Keratinocyte (primary cell): Measurements from ENCODE around the gene MLLT6. TPM values are rescaled to one million over a fixed set of nuclear protein-coding genes. Genes with fewer than 3 reads are reported as not detected.
A peak's percentile ranks its signal among the peaks of the same experiment; 100 is the strongest.

Experiments
- DNase-seq: peaks from one replicate; pipeline ENCODE4 v3.0.0-alpha.2; 2011; ENCODE audit warnings: low read depth, missing footprints, low spot score
- FAIRE-seq: peaks from 2 replicates; lab custom pipeline; 2011; peaks lifted over from hg19 to GRCh38; lab: Jason Lieb, UNC
- H2AFZ ChIP-seq: 2 replicates; pipeline ENCODE4 v1.6.0; 2012; ENCODE audit warnings: low read length, control low read depth, inconsistent platforms; ENCODE audit not compliant: control insufficient read depth
- H3K27ac ChIP-seq: 2 replicates; pipeline ENCODE4 v1.5.1; 2011; ENCODE audit warnings: low read length; ENCODE audit not compliant: control insufficient read depth, insufficient read depth
- H3K27me3 ChIP-seq: 3 replicates; pipeline ENCODE4 v1.6.0; 2011; ENCODE audit warnings: low read length; ENCODE audit not compliant: control insufficient read depth, insufficient read depth; ENCODE audit errors: extremely low read depth
- H3K36me3 ChIP-seq, 2 experiments: 2 replicates in 1 of 2; 3 replicates in 1 of 2; pipeline ENCODE4 v1.5.1; 2011; ENCODE audit warnings: low read length in 2 of 2, mild to moderate bottlenecking in 1 of 2; ENCODE audit not compliant: control insufficient read depth in 2 of 2, insufficient read depth in 2 of 2; ENCODE audit errors: extremely low read depth in 1 of 2
- H3K4me1 ChIP-seq: 3 replicates; pipeline ENCODE4 v1.5.1; 2011; ENCODE audit warnings: low read length; ENCODE audit not compliant: control insufficient read depth, insufficient read depth; ENCODE audit errors: extremely low read depth
- H3K4me2 ChIP-seq: 3 replicates; pipeline ENCODE4 v1.6.0; 2011; ENCODE audit warnings: low read depth, low read length; ENCODE audit not compliant: control insufficient read depth, insufficient read depth; ENCODE audit errors: extremely low read depth
- H3K4me3 ChIP-seq, 3 experiments: fragments of 200-600 bp in 1 of 3; sonication (generic) in 1 of 3; 2 replicates in 2 of 3; 3 replicates in 1 of 3; pipeline ENCODE4 v1.5.1; 2011 to 2016; ENCODE audit warnings: low read length in 3 of 3, mild to moderate bottlenecking in 3 of 3, control low read depth in 2 of 3, inconsistent platforms in 1 of 3, low read depth in 1 of 3, mixed read lengths in 1 of 3, mixed run types in 1 of 3, moderate library complexity in 1 of 3; ENCODE audit not compliant: control insufficient read depth in 2 of 3, insufficient read depth in 2 of 3; ENCODE audit errors: extremely low read depth in 1 of 3
- H3K79me2 ChIP-seq: 2 replicates; pipeline ENCODE4 v1.6.0; 2012; ENCODE audit warnings: low read length; ENCODE audit not compliant: control insufficient read depth, insufficient read depth
- H3K9ac ChIP-seq: 3 replicates; pipeline ENCODE4 v1.6.0; 2011; ENCODE audit warnings: low read length; ENCODE audit not compliant: control insufficient read depth, insufficient read depth; ENCODE audit errors: extremely low read depth
- H3K9me1 ChIP-seq: 3 replicates; pipeline ENCODE4 v1.6.0; 2011; ENCODE audit warnings: low read length; ENCODE audit not compliant: control insufficient read depth, insufficient read depth; ENCODE audit errors: extremely low read depth
- H3K9me3 ChIP-seq: 2 replicates; pipeline ENCODE4 v1.5.1; 2012; ENCODE audit warnings: low read depth, low read length; ENCODE audit not compliant: control insufficient read depth
- H4K20me1 ChIP-seq: 3 replicates; pipeline ENCODE4 v1.6.0; 2011; ENCODE audit warnings: low read length; ENCODE audit not compliant: control insufficient read depth, insufficient read depth; ENCODE audit errors: extremely low read depth
- EZH2 ChIP-seq: IDR thresholded peaks from one replicate; pipeline ENCODE4 v1.6.1; 2012; ENCODE audit warnings: inconsistent platforms, mild to moderate bottlenecking, low read length, moderate library complexity
- dilution Hi-C: fragments of 300-500 bp; cut with MboI; formaldehyde crosslinking; loops from one replicate; pipeline ENCODE4 v1.7.0; 2020; ENCODE audit warnings: low sequenced_read_pairs; ENCODE audit not compliant: extremely low pct_ligation_motif_present
- polyA plus RNA-seq, 5 experiments: library from polyadenylated mRNA; depleted of rRNA in 3 of 5; stranded (reverse) in 3 of 5; stranded (forward) in 1 of 5; unstranded in 1 of 5; fragments of >200 nt; gene quantifications; 1 replicate in 1 of 5; 2 replicates in 3 of 5; 3 replicates in 1 of 5; pipeline versions ENCODE4 v1.2.1 to v1.2.3, GENCODE V29; 2011 to 2012; ENCODE audit warnings: missing spikeins in 2 of 5, low read depth in 1 of 5, low replicate concordance in 1 of 5
- TF ChIP-seq, protein P1 (sequence below), 3 experiments: IDR thresholded peaks in 1 of 3; conservative IDR thresholded peaks in 1 of 3; optimal IDR thresholded peaks in 1 of 3; 2 replicates in 2 of 3; 3 replicates in 1 of 3; pipeline versions ENCODE3 to v1.5.1; 2011; ENCODE audit warnings: low read length in 3 of 3, mild to moderate bottlenecking in 3 of 3, moderate library complexity in 2 of 3, control low read depth in 1 of 3, inconsistent platforms in 1 of 3; ENCODE audit not compliant: insufficient read depth in 2 of 3; ENCODE audit errors: extremely low read depth in 1 of 3

MLLT6 gene
- polyA plus RNA-seq, 1 donor (not counting 4 experiments of a cell fraction or from before 2014, with no cell fraction given), result 17.4 TPM

DNA sequence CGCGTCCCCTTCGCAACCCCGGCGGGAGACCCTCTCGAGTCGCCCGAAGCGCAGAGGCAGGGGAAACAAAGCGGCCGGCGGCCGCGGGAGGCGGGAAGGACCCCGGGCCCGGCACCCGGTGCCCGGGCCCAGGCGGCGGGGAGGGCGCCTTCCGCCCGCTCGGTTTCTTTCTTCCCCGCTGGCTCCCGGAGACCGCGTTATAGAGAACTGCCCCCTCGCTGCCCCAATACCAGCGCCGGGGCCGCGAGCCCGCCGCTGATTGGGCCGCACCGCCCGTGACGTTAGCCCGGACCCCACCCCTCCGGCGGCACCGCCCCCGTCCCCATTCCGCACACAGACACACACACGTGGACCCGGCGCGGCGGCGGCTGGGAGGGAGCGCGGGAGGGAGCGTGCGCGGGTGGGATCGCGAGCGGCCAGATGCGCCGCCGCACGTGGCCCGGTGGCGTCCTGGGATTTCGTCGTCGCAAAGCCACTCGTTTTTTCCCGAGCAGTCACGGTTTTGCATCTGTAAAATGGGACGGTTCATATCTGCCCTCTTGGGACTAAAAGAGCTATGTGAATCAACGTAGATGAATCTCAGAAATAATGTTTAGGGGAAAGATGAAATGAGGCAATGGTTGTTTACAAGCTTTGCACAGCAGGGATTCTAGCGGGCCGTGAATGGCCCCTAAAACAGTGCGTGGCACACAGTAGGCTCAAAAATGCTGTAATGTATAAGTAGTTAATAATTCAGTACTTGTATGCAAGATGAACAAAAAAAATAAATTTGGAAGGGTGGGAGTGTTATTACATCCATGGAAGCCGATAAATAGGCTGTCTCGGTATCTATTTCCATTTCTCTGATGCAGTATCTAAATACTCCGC lies 30.1 kb upstream of the MLLT6 start, which contains the start of gene EPOP:
EPOP (minus strand) TSS at position 209 of the 867 bp plus-strand sequence. CDS start 462 bp downstream, outside the sequence.
- Histone ChIP-seq H3K9me3 (no peaks in the 10 kb centered on the region), H3K4me2 (peak within 1 kb of the TSS; percentile 88), H4K20me1 (no peaks in the 10 kb centered on the region), H3K9me1 (no peaks in the 10 kb centered on the region), H3K36me3 (no peaks in the 10 kb centered on the region), H2AFZ (peak within 1 kb of the TSS; percentile 67), H3K79me2 (no peaks in the 10 kb centered on the region), H3K4me3 (peak within 1 kb of the TSS; percentile 64 to 72 (median 69)), H3K4me1 (peaks cover 15% of the 10 kb centered on the region), H3K27me3 (peaks cover 5% of the 10 kb centered on the region), H3K9ac (peak within 1 kb of the TSS; percentile 65), H3K27ac (no peak within 1 kb of the TSS)
- dilution Hi-C loops, result no loop called here
- DNase-seq, result peak; percentile 35
- no peak for TF ChIP-seq EZH2
- TF ChIP-seq, protein P1, sequence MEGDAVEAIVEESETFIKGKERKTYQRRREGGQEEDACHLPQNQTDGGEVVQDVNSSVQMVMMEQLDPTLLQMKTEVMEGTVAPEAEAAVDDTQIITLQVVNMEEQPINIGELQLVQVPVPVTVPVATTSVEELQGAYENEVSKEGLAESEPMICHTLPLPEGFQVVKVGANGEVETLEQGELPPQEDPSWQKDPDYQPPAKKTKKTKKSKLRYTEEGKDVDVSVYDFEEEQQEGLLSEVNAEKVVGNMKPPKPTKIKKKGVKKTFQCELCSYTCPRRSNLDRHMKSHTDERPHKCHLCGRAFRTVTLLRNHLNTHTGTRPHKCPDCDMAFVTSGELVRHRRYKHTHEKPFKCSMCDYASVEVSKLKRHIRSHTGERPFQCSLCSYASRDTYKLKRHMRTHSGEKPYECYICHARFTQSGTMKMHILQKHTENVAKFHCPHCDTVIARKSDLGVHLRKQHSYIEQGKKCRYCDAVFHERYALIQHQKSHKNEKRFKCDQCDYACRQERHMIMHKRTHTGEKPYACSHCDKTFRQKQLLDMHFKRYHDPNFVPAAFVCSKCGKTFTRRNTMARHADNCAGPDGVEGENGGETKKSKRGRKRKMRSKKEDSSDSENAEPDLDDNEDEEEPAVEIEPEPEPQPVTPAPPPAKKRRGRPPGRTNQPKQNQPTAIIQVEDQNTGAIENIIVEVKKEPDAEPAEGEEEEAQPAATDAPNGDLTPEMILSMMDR (optimal IDR thresholded peaks at IDR 0.05 in 1 of 3, IDR thresholded peaks at IDR 0.05 in 1 of 3, conservative IDR thresholded peaks at IDR 0.05 in 1 of 3; ENCODE audit: extremely low read depth in 1 of 3, insufficient read depth in 2 of 3, low read length in 3 of 3), result no peak
- no peak for FAIRE-seq

DNA sequence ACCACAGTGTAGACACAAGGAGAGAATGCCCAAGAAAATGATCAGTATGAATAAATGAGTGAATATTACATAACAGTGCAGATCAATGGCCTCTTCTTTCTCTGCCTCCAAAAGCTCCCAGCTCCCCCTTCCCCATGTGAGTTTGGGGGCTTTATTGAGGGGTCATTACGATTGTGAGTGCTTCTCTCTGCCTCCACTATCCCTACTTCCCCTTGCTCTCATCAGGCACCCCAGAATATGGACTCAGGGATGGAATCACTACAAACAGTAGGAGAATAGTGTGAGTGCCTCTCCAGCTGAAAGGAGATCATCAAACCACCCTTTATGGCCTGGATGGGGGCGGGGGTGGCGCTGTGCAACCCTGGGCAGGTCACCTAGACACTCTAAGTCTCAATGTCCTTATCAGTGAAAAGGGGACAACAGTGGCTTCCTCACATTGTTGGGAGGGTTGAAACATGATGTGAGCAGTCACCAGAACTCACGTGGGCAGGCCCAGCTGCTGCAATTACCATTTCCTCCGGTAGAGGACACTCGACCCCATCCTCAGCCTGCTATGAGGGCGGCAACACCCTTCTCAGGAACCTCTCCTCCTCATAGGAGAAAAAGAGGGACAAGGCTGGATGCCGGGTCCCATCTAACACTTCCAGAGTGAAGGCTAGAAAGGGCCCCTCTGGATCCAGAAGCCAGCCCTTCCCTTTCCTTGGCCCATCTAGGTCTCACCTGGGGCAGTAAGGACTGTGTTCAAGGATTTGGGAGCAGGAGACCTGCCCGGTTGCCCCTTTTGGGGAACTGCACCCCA lies 28.2 kb upstream of the MLLT6 start:
- Histone ChIP-seq H3K4me3 (no peak overlapping the region), H3K36me3 (no peaks in the 10 kb centered on the region), H3K27ac (no peak overlapping the region), H4K20me1 (no peaks in the 10 kb centered on the region), H3K4me1 (peaks cover 12% of the 10 kb centered on the region), H3K9me1 (no peaks in the 10 kb centered on the region), H3K79me2 (no peaks in the 10 kb centered on the region), H3K4me2 (no peak overlapping the region), H2AFZ (peak overlapping the region; percentile 74), H3K27me3 (no peaks in the 10 kb centered on the region), H3K9ac (no peak overlapping the region), H3K9me3 (no peaks in the 10 kb centered on the region)
- no peak for TF ChIP-seq EZH2
- TF ChIP-seq, protein P1 (optimal IDR thresholded peaks at IDR 0.05 in 1 of 3, IDR thresholded peaks at IDR 0.05 in 1 of 3, conservative IDR thresholded peaks at IDR 0.05 in 1 of 3; ENCODE audit: extremely low read depth in 1 of 3, insufficient read depth in 2 of 3, low read length in 3 of 3), result peak; percentile 97 to 100 (median 99)
- dilution Hi-C loops, result no loop called here
- no peak for FAIRE-seq
- peak; percentile 53 for DNase-seq
